Testis (tissue), 2 donors: Measurements from ENCODE around the gene TUBGCP3.

Source experiments
- CTCF ChIP-seq, 3 experiments: fragments of 450-650 bp in 2 of 3; fragments of 200-600 bp in 1 of 3; sonication (generic) in 1 of 3; IDR thresholded peaks; one replicate each; pipeline ENCODE4 v1.5.1; 2016 to 2019; ENCODE audit warnings: antibody characterized with exemption in 3 of 3, mild to moderate bottlenecking in 2 of 3, moderate library complexity in 1 of 3
- POLR2A ChIP-seq: fragments of 450-650 bp; IDR thresholded peaks from one replicate; pipeline ENCODE4 v1.6.1; 2017; ENCODE audit warnings: antibody characterized with exemption, mild to moderate bottlenecking, moderate library complexity

GRCh38 chr13:112622375-112622774 lies 34.4 kb upstream of the TUBGCP3 start:
- TF ChIP-seq CTCF (IDR thresholded peaks at IDR 0.05) (no peak), POLR2A (no peak)
